Chondrocyte (in vitro differentiated cells): Measurements from ENCODE around the gene ARF6. TPM values are rescaled to one million over a fixed set of nuclear protein-coding genes. Genes with fewer than 3 reads are reported as not detected.
"Not testable (repeated sequence)": the region's sequence is repeated elsewhere in the genome, so short reads cannot be mapped to it uniquely, and the experiment has no call there.

Experiments used
- DNase-seq: peaks from one replicate; pipeline ENCODE4 v3.0.0; 2021; ENCODE audit warnings: mixed read lengths, low spot score
- H3K27ac Mint-ChIP-seq: one replicate; pipeline ENCODE4 v1.8.0; 2021; ENCODE audit warnings: mild to moderate bottlenecking, moderate library complexity, mixed read lengths; ENCODE audit not compliant: unreplicated experiment
- H3K27me3 Mint-ChIP-seq: 2 replicates; pipeline ENCODE4 v1.8.0; 2021; ENCODE audit warnings: low read depth, mixed read lengths
- H3K36me3 Mint-ChIP-seq: 2 replicates; pipeline ENCODE4 v1.8.0; 2021; ENCODE audit warnings: low read depth, mixed read lengths
- H3K4me1 Mint-ChIP-seq: 2 replicates; pipeline ENCODE4 v1.8.0; 2021; ENCODE audit warnings: low read depth, mild to moderate bottlenecking, mixed read lengths
- H3K4me3 Mint-ChIP-seq: one replicate; pipeline ENCODE4 v1.8.0; 2021; ENCODE audit warnings: mild to moderate bottlenecking, moderate library complexity, mixed read lengths; ENCODE audit not compliant: unreplicated experiment
- H3K9me3 Mint-ChIP-seq: 2 replicates; pipeline ENCODE4 v1.8.0; 2021; ENCODE audit warnings: low read depth, mixed read lengths
- total RNA-seq: library from RNA; stranded (reverse); gene quantifications from 3 replicates; pipeline ENCODE4 v1.2.1, GENCODE V29; 2021
- TF ChIP-seq, protein P1 (sequence below): fragments of 200-600 bp; sonication (generic); IDR thresholded peaks from 2 replicates; pipeline ENCODE4 v1.5.0; 2021; ENCODE audit warnings: antibody characterized with exemption, mild to moderate bottlenecking, moderate library complexity

Gene ARF6
- total RNA-seq, 1 donor from 2014 or later = 53.2 TPM

DNA sequence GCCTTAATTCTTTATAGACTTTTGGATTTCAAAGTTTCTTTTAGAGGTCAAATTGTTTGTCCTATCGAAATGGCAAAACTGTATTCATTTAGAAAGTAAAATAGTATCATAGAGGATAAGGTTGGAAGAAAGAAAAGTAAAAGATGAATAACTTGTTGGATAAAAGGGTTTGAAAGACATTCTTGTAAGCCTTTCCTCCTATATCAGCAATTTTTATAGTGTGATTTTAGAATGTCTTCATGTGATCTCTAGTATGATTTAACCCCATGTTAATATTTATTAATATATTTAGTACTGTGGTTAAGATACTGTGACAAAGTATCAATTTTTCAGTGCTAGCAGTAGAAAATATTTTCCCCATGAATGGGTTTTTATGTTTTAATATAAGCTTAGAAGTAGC is 4.5 kb downstream of the ARF6 start:
- TF ChIP-seq, protein P1, sequence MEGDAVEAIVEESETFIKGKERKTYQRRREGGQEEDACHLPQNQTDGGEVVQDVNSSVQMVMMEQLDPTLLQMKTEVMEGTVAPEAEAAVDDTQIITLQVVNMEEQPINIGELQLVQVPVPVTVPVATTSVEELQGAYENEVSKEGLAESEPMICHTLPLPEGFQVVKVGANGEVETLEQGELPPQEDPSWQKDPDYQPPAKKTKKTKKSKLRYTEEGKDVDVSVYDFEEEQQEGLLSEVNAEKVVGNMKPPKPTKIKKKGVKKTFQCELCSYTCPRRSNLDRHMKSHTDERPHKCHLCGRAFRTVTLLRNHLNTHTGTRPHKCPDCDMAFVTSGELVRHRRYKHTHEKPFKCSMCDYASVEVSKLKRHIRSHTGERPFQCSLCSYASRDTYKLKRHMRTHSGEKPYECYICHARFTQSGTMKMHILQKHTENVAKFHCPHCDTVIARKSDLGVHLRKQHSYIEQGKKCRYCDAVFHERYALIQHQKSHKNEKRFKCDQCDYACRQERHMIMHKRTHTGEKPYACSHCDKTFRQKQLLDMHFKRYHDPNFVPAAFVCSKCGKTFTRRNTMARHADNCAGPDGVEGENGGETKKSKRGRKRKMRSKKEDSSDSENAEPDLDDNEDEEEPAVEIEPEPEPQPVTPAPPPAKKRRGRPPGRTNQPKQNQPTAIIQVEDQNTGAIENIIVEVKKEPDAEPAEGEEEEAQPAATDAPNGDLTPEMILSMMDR = no peak
- no peaks in the 10 kb centered on the region for H3K9me3 Mint-ChIP-seq
- H3K27ac Mint-ChIP-seq = peak overlapping the region; percentile 41
- DNase-seq = no peak
- H3K36me3 Mint-ChIP-seq = peaks cover 25% of the 10 kb centered on the region
- H3K4me3 Mint-ChIP-seq = peak overlapping the region; percentile 92
- peaks cover 53% of the 10 kb centered on the region for H3K4me1 Mint-ChIP-seq
- no peaks in the 10 kb centered on the region for H3K27me3 Mint-ChIP-seq

- Mint-ChIP-seq H3K27ac (peak overlapping the region; percentile 82), H3K4me3 (no peak overlapping the region)
Observed at GRCh38 chr14:49897965-49898364, 5.1 kb downstream of the ARF6 start.

DNA sequence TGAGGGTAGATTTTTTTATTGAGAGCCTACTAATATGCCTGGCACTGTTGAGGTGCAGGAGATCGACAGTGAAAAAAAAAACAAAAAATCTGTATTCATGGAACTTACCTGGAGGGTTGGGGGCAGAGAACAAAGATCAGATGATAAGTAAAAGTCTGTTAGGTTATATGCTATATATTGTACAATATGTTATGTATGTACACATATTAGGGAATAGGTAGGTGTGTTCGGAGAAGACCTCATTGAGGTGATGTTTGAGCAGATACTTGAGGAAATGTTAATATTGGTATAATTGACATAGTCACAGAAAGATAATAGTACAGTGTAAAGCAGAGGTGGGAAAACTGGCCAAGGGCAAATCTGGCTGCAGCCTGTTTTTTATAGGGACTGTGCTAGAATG is 5.6 kb downstream of the ARF6 start:
- peaks cover 25% of the 10 kb centered on the region for H3K36me3 Mint-ChIP-seq
- TF ChIP-seq, protein P1 = no peak
- no peak for DNase-seq
- no peak overlapping the region for H3K4me3 Mint-ChIP-seq
- no peaks in the 10 kb centered on the region for H3K27me3 Mint-ChIP-seq
- H3K9me3 Mint-ChIP-seq = no peaks in the 10 kb centered on the region
- H3K27ac Mint-ChIP-seq = peak overlapping the region; percentile 19
- peaks cover 53% of the 10 kb centered on the region for H3K4me1 Mint-ChIP-seq

More at GRCh38 chr14:49897965-49898364, 5.1 kb downstream of the ARF6 start:
- Mint-ChIP-seq H3K36me3 (peaks cover 25% of the 10 kb centered on the region), H3K4me1 (peaks cover 53% of the 10 kb centered on the region), H3K9me3 (no peaks in the 10 kb centered on the region), H3K27me3 (no peaks in the 10 kb centered on the region)
- DNase-seq = no peak
- TF ChIP-seq, protein P1 = no peak

- no peaks in the 10 kb centered on the region for H3K9me3 Mint-ChIP-seq
- H3K27me3 Mint-ChIP-seq = no peaks in the 10 kb centered on the region
- DNase-seq = no peak
- H3K4me3 Mint-ChIP-seq = no peak overlapping the region
- H3K4me1 Mint-ChIP-seq = peaks cover 33% of the 10 kb centered on the region
- no peak overlapping the region for H3K27ac Mint-ChIP-seq
- H3K36me3 Mint-ChIP-seq = peaks cover 8% of the 10 kb centered on the region
- TF ChIP-seq, protein P1 = no peak
Observed at GRCh38 chr14:49900973-49901372, 8.1 kb downstream of the ARF6 start.

GRCh38 chr14:49902679-49903246 is 9.9 kb downstream of the ARF6 start:
- H3K4me1 Mint-ChIP-seq = peaks cover 34% of the 10 kb centered on the region
- DNase-seq, H3K9me3 Mint-ChIP-seq, H3K27ac Mint-ChIP-seq, H3K27me3 Mint-ChIP-seq, H3K36me3 Mint-ChIP-seq, H3K4me3 Mint-ChIP-seq: not testable (repeated sequence)

- Mint-ChIP-seq H3K36me3 (peaks cover 2% of the 10 kb centered on the region), H3K27me3 (no peaks in the 10 kb centered on the region), H3K4me3 (no peak overlapping the region), H3K4me1 (peaks cover 27% of the 10 kb centered on the region), H3K9me3 (no peaks in the 10 kb centered on the region), H3K27ac (no peak overlapping the region)
- TF ChIP-seq, protein P1 = no peak
- DNase-seq = no peak
Observed at GRCh38 chr14:49904270-49904669, 11.4 kb downstream of the ARF6 start.
